ENCODE results near the gene FASN.

GRCh38 chr17:82107341-82107860 is 9.4 kb upstream of the FASN start:
- TF ChIP-seq POLR2AphosphoS5 (IDR thresholded peaks at IDR 0.05; ENCODE audit: low read depth, low read length) (no peak), POLR2A (IDR thresholded peaks at IDR 0.05; ENCODE audit: low read depth, low read length) (no peak)

Measured in GM12892 (cell line).